ENCODE data around the gene ZMIZ2.

Gene ZMIZ2

DNA sequence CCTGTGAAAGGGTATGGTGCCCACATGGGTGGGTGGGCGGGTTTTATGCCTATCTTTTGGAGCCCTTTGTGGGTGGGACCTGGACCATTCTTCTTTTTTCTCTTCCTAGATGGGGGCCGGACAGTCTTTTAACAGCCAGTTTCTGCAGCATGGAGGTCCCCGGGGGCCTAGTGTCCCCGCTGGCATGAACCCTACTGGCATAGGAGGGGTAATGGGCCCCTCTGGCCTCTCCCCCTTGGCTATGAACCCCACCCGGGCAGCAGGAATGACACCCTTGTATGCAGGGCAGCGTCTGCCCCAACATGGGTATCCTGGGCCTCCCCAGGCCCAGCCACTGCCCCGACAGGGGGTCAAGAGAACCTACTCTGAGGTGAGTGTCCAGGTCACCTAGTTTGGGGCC lies 9.1 kb downstream of the ZMIZ2 start:
- DNase-seq (ENCODE audit: low read depth, low spot score): no peak
- no peak overlapping the region for H3K4me3 ChIP-seq (ENCODE audit: low read length)
- peaks cover 28% of the 10 kb centered on the region for H3K36me3 ChIP-seq (ENCODE audit: control insufficient read depth, insufficient read depth, low read length)
- no peaks in the 10 kb centered on the region for H3K27me3 ChIP-seq (ENCODE audit: control insufficient read depth, insufficient read depth, low read length)
- H3K4me1 ChIP-seq (ENCODE audit: control insufficient read depth, insufficient read depth, low read length): no peaks in the 10 kb centered on the region; the same call in 1 of the 2 replicates
- WGBS (ENCODE audit: insufficient coverage, insufficient read length): no CpG with 5 or more reads among the region's 7 CpGs
- H3K27ac ChIP-seq (ENCODE audit: low read length): no peak overlapping the region
- H3K9me3 ChIP-seq (ENCODE audit: control insufficient read depth, insufficient read depth, low read length): no peaks in the 10 kb centered on the region

DNA sequence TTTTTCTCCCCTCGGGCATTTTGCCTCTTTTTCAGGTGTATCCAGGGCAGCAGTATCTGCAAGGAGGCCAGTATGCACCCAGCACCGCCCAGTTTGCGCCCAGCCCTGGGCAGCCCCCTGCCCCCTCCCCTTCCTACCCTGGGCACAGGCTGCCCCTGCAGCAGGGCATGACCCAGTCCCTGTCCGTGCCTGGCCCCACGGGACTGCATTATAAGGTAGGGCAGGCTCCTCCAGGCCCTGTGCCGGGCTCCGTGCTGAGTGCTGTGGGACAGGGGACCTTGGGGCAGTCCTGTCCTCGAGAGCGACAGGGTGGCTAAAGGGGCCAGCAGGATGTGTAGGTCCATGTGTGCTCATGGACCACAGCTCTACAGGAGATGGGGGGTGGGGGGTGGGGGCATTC lies 10.6 kb downstream of the ZMIZ2 start:
- H3K36me3 ChIP-seq (ENCODE audit: control insufficient read depth, insufficient read depth, low read length): peaks cover 40% of the 10 kb centered on the region
- no peak overlapping the region for H3K4me3 ChIP-seq (ENCODE audit: low read length)
- WGBS (ENCODE audit: insufficient coverage, insufficient read length): no CpG with 5 or more reads among the region's 9 CpGs
- H3K9me3 ChIP-seq (ENCODE audit: control insufficient read depth, insufficient read depth, low read length): no peaks in the 10 kb centered on the region
- H3K27me3 ChIP-seq (ENCODE audit: control insufficient read depth, insufficient read depth, low read length): no peaks in the 10 kb centered on the region
- DNase-seq (ENCODE audit: low read depth, low spot score): no peak
- H3K27ac ChIP-seq (ENCODE audit: low read length): no peak overlapping the region
- no peaks in the 10 kb centered on the region; the same call in 1 of the 2 replicates for H3K4me1 ChIP-seq (ENCODE audit: control insufficient read depth, insufficient read depth, low read length)

DNA sequence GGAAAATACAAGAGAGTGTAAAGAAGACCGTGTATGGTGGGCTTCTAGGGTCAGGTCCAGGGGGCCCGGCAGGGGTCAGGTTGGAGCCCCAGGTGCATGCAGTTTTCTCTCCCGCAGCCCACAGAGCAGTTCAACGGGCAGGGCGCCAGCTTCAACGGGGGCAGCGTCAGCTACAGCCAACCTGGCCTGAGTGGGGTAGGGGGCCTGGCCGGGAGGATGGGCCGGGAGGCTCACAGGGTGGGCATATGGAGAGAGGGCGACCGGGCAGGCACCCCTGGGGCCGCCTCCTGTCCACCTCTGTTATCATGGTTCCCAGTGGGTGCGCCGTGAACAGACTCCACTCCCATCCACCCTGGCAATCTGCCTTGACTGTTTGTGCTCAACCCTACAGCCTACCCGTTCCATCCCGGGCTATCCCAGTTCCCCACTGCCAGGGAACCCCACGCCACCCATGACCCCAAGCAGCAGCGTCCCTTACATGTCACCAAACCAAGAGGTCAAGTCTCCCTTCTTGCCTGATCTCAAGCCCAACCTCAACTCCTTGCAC lies 11.5 kb downstream of the ZMIZ2 start:
- no peak for DNase-seq (ENCODE audit: low read depth, low spot score)
- whole genome bisulfite sequencing (ENCODE audit: insufficient coverage, insufficient read length): no CpG with 5 or more reads among the region's 18 CpGs
- H3K4me1 ChIP-seq (ENCODE audit: control insufficient read depth, insufficient read depth, low read length): no peaks in the 10 kb centered on the region; the same call in 1 of the 2 replicates

DNA sequence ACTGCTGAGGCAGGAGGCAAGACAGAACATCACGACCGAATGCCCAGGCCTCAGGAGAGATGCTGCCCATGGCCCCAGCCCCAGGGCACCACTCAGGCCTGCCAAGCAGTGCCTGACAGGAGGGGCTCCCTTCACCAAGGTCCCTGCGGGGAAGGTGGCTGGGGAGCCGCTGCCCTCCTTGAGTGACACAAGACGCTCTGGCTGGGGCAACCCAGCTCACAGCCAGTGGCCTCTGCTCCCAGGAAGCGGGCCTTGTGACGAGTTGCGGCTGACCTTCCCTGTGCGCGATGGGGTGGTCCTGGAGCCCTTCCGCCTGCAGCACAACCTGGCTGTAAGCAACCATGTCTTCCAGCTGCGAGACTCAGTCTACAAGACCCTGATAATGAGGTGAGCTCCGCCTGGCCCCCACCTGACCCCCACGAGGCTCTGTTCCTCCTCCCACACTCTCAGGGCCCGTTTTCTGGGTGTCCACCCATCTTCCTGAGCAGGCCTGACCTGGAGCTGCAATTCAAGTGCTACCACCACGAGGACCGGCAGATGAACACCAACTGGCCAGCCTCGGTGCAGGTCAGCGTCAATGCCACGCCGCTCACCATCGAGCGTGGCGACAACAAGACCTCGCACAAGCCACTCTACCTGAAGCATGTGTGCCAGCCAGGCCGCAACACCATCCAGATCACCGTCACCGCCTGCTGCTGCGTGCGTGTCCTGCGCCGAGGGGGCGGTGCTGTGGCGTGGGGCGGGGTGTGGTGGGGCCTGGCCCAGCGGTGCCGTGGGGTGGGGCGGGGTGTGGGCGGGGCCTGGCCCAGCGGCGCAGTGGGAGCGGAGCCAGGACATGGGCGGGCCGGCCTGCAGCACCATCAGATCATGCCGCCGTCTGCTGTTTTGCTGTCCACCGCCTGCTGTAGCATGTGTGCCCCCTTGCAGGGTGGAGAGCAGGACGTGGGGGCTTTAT lies 12.8 kb downstream of the ZMIZ2 start:
- no peak for DNase-seq (ENCODE audit: low read depth, low spot score)
- H3K9me3 ChIP-seq (ENCODE audit: control insufficient read depth, insufficient read depth, low read length): no peaks in the 10 kb centered on the region
- no peak overlapping the region for H3K27ac ChIP-seq (ENCODE audit: low read length)
- H3K36me3 ChIP-seq (ENCODE audit: control insufficient read depth, insufficient read depth, low read length): peaks cover 62% of the 10 kb centered on the region
- H3K27me3 ChIP-seq (ENCODE audit: control insufficient read depth, insufficient read depth, low read length): no peaks in the 10 kb centered on the region
- H3K4me3 ChIP-seq (ENCODE audit: low read length): no peak overlapping the region
- no CpG with 5 or more reads among the region's 48 CpGs for WGBS (ENCODE audit: insufficient coverage, insufficient read length)
- H3K4me1 ChIP-seq (ENCODE audit: control insufficient read depth, insufficient read depth, low read length): no peaks in the 10 kb centered on the region; the same call in 1 of the 2 replicates

More for the DNA sequence above, 11.5 kb downstream of the ZMIZ2 start:
- H3K27ac ChIP-seq (ENCODE audit: low read length): no peak overlapping the region
- no peaks in the 10 kb centered on the region for H3K27me3 ChIP-seq (ENCODE audit: control insufficient read depth, insufficient read depth, low read length)
- H3K9me3 ChIP-seq (ENCODE audit: control insufficient read depth, insufficient read depth, low read length): no peaks in the 10 kb centered on the region
- H3K36me3 ChIP-seq (ENCODE audit: control insufficient read depth, insufficient read depth, low read length): peaks cover 48% of the 10 kb centered on the region
- no peak overlapping the region for H3K4me3 ChIP-seq (ENCODE audit: low read length)

DNA sequence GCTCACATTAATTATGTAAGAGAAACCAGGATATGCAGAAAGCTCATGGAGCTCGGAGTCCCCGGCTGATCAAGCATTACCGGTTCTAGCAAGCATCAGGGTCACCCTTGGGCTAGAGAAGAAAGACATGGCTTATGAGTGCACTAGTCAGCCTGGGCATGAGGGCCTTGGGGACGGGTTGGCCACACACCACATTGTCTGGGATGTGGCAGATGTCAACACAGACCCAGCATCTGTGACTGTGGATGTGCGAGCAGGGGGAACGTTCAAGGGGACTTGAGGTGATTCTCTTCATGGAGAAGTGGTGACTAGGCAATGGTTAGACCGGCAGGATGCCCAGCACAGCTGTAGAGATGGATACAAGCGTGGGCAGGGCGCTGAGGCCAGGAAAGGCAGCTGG lies 13.7 kb downstream of the ZMIZ2 start:
- Histone ChIP-seq H3K27ac (ENCODE audit: low read length) (no peak overlapping the region), H3K36me3 (ENCODE audit: control insufficient read depth, insufficient read depth, low read length) (peaks cover 66% of the 10 kb centered on the region), H3K4me1 (ENCODE audit: control insufficient read depth, insufficient read depth, low read length) (no peaks in the 10 kb centered on the region; the same call in 1 of the 2 replicates), H3K27me3 (ENCODE audit: control insufficient read depth, insufficient read depth, low read length) (no peaks in the 10 kb centered on the region), H3K4me3 (ENCODE audit: low read length) (no peak overlapping the region), H3K9me3 (ENCODE audit: control insufficient read depth, insufficient read depth, low read length) (no peaks in the 10 kb centered on the region)
- no peak for DNase-seq (ENCODE audit: low read depth, low spot score)
- WGBS (ENCODE audit: insufficient coverage, insufficient read length): no CpG with 5 or more reads among the region's 9 CpGs

DNA sequence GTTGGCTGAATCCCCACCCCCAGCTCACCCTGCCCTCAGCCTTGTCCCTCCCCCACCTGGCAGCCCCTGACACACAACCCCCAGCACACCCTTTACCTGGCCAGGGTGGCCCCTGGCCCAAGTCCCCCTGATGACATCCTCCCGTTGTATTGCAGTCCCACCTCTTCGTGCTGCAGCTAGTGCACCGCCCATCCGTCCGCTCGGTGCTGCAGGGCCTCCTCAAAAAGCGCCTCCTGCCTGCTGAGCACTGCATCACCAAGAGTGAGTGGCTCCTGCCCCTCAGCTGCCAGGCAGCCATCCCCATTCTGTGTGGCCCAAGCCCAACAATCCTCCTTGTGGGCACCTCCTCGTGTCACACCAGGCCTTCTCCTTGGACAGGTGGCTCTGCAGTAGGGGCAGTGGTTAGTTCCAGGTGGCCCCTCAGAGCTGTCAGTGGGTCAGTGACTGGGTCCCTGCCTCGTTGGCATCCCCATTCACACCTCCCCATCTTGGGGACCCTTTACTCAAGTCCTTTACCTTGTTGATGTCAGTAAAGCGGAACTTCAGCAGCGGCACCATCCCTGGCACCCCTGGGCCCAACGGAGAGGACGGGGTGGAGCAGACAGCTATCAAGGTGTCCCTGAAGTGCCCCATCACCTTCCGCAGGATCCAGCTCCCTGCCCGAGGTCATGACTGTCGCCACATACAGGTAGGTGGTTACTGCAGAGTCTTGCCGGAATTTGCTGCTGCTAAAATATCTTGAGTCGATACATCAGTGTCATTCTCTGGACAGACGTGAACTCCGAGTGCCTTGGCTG lies 14.3 kb downstream of the ZMIZ2 start:
- H3K9me3 ChIP-seq (ENCODE audit: control insufficient read depth, insufficient read depth, low read length): no peaks in the 10 kb centered on the region
- no peaks in the 10 kb centered on the region for H3K27me3 ChIP-seq (ENCODE audit: control insufficient read depth, insufficient read depth, low read length)
- WGBS (ENCODE audit: insufficient coverage, insufficient read length): no CpG with 5 or more reads among the region's 20 CpGs
- no peak for DNase-seq (ENCODE audit: low read depth, low spot score)
- no peak overlapping the region for H3K27ac ChIP-seq (ENCODE audit: low read length)
- H3K36me3 ChIP-seq (ENCODE audit: control insufficient read depth, insufficient read depth, low read length): peaks cover 71% of the 10 kb centered on the region
- no peaks in the 10 kb centered on the region for H3K4me1 ChIP-seq (ENCODE audit: control insufficient read depth, insufficient read depth, low read length)
- no peak overlapping the region for H3K4me3 ChIP-seq (ENCODE audit: low read length)

DNA sequence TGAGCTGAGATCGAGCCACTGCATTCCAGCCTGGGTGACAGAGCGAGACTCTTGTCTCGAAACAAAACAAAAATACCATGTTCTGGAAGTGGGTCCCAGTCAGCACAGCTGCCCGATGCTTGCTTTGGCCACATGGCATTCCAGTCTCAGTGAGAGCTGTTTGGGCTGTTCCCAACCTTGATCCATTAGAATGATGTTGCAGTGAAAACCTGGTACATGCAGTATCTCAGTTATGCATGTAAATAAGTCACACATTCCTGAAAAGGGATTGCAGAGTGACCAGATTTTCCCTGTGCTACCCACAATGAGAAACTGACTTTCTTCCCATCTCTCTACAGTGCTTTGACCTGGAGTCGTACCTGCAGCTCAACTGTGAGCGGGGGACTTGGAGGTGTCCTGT lies 15.4 kb downstream of the ZMIZ2 start:
- Histone ChIP-seq H3K36me3 (ENCODE audit: control insufficient read depth, insufficient read depth, low read length) (peaks cover 70% of the 10 kb centered on the region), H3K27me3 (ENCODE audit: control insufficient read depth, insufficient read depth, low read length) (no peaks in the 10 kb centered on the region), H3K4me1 (ENCODE audit: control insufficient read depth, insufficient read depth, low read length) (peaks cover 5% of the 10 kb centered on the region; the same call in 1 of the 2 replicates), H3K9me3 (ENCODE audit: control insufficient read depth, insufficient read depth, low read length) (no peaks in the 10 kb centered on the region), H3K4me3 (ENCODE audit: low read length) (no peak overlapping the region), H3K27ac (ENCODE audit: low read length) (no peak overlapping the region)
- no CpG with 5 or more reads among the region's 6 CpGs for WGBS (ENCODE audit: insufficient coverage, insufficient read length)
- DNase-seq (ENCODE audit: low read depth, low spot score): no peak

DNA sequence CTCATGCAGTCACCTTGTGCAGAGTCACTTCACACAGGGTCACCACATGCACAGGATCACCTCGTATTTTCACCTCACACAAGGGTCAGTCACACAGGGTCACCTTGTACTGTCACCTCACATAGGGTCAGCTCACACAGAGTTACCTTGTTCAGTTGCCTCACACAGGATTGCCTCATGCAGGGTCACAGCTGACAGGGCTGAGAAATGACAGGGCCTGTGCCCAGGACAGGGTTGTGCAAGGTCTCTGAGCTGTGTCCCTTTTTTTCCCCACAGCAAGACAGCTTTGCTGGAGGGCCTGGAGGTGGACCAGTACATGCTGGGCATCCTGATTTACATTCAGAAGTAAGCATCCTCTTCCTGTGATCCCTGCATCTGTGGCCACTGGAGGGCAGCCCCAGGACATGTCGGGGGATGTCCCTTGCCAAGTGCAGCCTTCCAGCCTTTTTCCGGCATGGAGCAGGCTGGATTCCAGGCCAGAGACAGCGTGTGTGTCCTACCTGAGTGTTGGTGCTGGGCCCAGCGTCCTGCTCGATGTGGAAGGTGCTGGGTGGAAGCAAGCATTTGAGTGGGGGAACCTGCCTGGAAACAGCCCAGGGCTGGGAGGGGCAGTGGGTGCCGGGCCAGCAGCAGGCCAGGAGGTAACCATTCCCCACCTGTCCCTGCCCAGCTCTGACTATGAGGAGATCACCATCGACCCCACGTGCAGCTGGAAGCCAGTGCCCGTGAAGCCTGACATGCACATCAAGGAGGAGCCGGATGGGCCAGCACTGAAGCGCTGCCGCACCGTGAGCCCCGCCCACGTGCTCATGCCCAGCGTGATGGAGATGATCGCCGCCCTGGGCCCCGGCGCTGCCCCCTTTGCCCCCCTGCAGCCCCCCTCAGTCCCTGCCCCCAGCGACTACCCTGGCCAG lies 16.3 kb downstream of the ZMIZ2 start:
- no peak for DNase-seq (ENCODE audit: low read depth, low spot score)
- no peaks in the 10 kb centered on the region for H3K27me3 ChIP-seq (ENCODE audit: control insufficient read depth, insufficient read depth, low read length)
- H3K27ac ChIP-seq (ENCODE audit: low read length): no peak overlapping the region
- no peak overlapping the region for H3K4me3 ChIP-seq (ENCODE audit: low read length)
- WGBS (ENCODE audit: insufficient coverage, insufficient read length): no CpG with 5 or more reads among the region's 22 CpGs
- H3K9me3 ChIP-seq (ENCODE audit: control insufficient read depth, insufficient read depth, low read length): no peaks in the 10 kb centered on the region
- peaks cover 67% of the 10 kb centered on the region for H3K36me3 ChIP-seq (ENCODE audit: control insufficient read depth, insufficient read depth, low read length)
- peaks cover 7% of the 10 kb centered on the region; the same call in 1 of the 2 replicates for H3K4me1 ChIP-seq (ENCODE audit: control insufficient read depth, insufficient read depth, low read length)

DNA sequence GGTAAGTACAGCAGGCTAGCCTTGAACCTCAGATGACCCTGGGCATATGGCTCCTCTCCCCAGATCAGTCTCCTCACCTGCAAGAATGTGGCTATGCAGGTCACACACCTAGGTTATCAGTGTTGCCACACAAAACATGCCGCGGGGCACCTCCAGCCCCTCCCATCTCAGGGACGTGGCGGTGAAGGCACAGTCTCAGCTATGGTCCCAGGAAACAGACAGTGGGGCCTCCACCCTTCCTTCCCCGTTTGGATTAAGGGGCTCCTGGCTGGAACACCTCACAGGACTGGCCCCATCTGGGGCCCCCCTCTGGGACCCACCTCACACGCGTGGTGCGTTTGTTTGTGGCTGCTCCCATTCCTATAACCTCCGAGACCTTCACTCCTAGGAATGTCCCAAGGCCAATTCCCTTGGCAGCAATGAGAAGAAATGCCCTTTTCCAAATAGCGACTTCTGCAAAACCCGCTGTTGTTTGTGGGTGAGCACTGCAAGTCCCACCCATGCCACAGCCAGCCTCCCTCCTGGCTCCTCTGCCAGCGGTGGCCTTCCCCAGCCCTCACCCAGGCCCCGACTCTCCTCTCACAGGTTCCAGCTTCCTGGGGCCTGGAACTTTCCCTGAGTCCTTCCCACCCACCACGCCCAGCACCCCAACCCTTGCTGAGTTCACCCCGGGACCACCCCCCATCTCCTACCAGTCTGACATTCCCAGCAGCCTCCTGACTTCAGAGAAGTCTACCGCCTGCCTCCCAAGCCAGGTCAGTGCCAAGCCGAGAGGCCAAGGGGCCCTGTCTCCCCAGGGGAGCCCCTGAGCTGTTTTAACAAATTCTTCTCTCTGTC lies 17.1 kb downstream of the ZMIZ2 start:
- Histone ChIP-seq H3K27me3 (ENCODE audit: control insufficient read depth, insufficient read depth, low read length) (no peaks in the 10 kb centered on the region), H3K4me1 (ENCODE audit: control insufficient read depth, insufficient read depth, low read length) (peaks cover 7% of the 10 kb centered on the region; the same call in 1 of the 2 replicates), H3K36me3 (ENCODE audit: control insufficient read depth, insufficient read depth, low read length) (peaks cover 63% of the 10 kb centered on the region), H3K27ac (ENCODE audit: low read length) (no peak overlapping the region), H3K4me3 (ENCODE audit: low read length) (no peak overlapping the region), H3K9me3 (ENCODE audit: control insufficient read depth, insufficient read depth, low read length) (no peaks in the 10 kb centered on the region)
- no CpG with 5 or more reads among the region's 17 CpGs for WGBS (ENCODE audit: insufficient coverage, insufficient read length)
- no peak for DNase-seq (ENCODE audit: low read depth, low spot score)

All from iPS DF 6.9 (cell line).